Inflammatory macrophage treated with lipopolysaccharide for 4 hours (primary cell): Measurements from ENCODE around the gene GSTM2.

Experiments used
- DNase-seq: peaks from one replicate; pipeline ENCODE4 v3.0.0-alpha.2; 2020

The GSTM2 gene

GRCh38 chr1:109667452-109668122, at the start of gene GSTM2:
GSTM2 (plus strand) TSS chr1:109668057; CDS start chr1:109668116, 59 bp downstream.
- peak; percentile 54 for DNase-seq

GRCh38 chr1:109618661-109619575, 48.9 kb upstream of the GSTM2 start:
- peak; percentile 57 for DNase-seq

GRCh38 chr1:109619576-109620400, 48.1 kb upstream of the GSTM2 start, which contains the start of the genes AMPD2 and GNAT2:
AMPD2 (plus strand) TSS chr1:109619837; CDS start chr1:109621176, 1,339 bp downstream.
GNAT2 (minus strand) TSS chr1:109619616; CDS start chr1:109612870, 6,746 bp downstream.
- peak; percentile 93 for DNase-seq

- DNase-seq = no peak
Measured at GRCh38 chr1:109620401-109620791, 47.5 kb upstream of the GSTM2 start.

- peak; percentile 93 for DNase-seq
Measured at GRCh38 chr1:109620841-109621286, 47.0 kb upstream of the GSTM2 start.

- DNase-seq = no peak
Measured at GRCh38 chr1:109621379-109622136, 46.3 kb upstream of the GSTM2 start.

- no peak for DNase-seq
Measured at GRCh38 chr1:109622137-109622892, 45.5 kb upstream of the GSTM2 start.

GRCh38 chr1:109622895-109623294, 45.0 kb upstream of the GSTM2 start:
- DNase-seq = no peak

- no peak for DNase-seq
Measured at GRCh38 chr1:109623601-109624161, 44.2 kb upstream of the GSTM2 start.

- no peak for DNase-seq
Measured at GRCh38 chr1:109624201-109625010, 43.5 kb upstream of the GSTM2 start.

- no peak for DNase-seq
Measured at GRCh38 chr1:109625176-109625575, 42.7 kb upstream of the GSTM2 start.

GRCh38 chr1:109625601-109626560, 42.0 kb upstream of the GSTM2 start:
- DNase-seq = no peak

GRCh38 chr1:109626682-109627408, 41.0 kb upstream of the GSTM2 start:
- DNase-seq = no peak

GRCh38 chr1:109627692-109628399, 40.0 kb upstream of the GSTM2 start:
- DNase-seq = no peak

- DNase-seq = no peak
Measured at GRCh38 chr1:109628540-109629321, 39.1 kb upstream of the GSTM2 start.

GRCh38 chr1:109629372-109630030, 38.4 kb upstream of the GSTM2 start:
- DNase-seq = no peak
